ENCODE results near the gene TMSB15C. TPM values are rescaled to one million over a fixed set of nuclear protein-coding genes. Genes with fewer than 3 reads are reported as not detected.

TMSB15C gene
- total RNA-seq, 1 donor from 2014 or later = 5.3 TPM

GRCh38 chrX:104047171-104047570 lies 28.9 kb downstream of the TMSB15C start:
- no peak for DNase-seq (ENCODE audit: low spot score)

- DNase-seq (ENCODE audit: low spot score) = no peak
Measured at GRCh38 chrX:104045642-104046041, 30.4 kb downstream of the TMSB15C start.

- DNase-seq (ENCODE audit: low spot score) = no peak
Measured at GRCh38 chrX:104041003-104041402, 35.0 kb downstream of the TMSB15C start.

GRCh38 chrX:104039689-104040505 lies 36.1 kb downstream of the TMSB15C start, which contains the start of gene H2BW2:
Gene H2BW2 (plus strand): TSS chrX:104039956. CDS start chrX:104039995, 39 bp downstream.
- no peak for DNase-seq (ENCODE audit: low spot score)

Other genes starting within 250 kb of the TMSB15C start
- gene RAB9B, start 244.0 kb downstream of the TMSB15C start, total RNA-seq (ENCODE audit: insufficient read depth, low replicate concordance) = 32.7 TPM
- gene TMSB15B, start 113.6 kb downstream of the TMSB15C start, total RNA-seq (ENCODE audit: insufficient read depth, low replicate concordance) = 3.9 TPM
- gene H2BW1, start 62.5 kb downstream of the TMSB15C start, total RNA-seq (ENCODE audit: insufficient read depth, low replicate concordance) = not detected
- gene H2BW2, start 36.3 kb downstream of the TMSB15C start, total RNA-seq (ENCODE audit: insufficient read depth, low replicate concordance) = not detected
- 1.7 TPM for gene ZCCHC18, start 36.3 kb upstream of the TMSB15C start, total RNA-seq (ENCODE audit: insufficient read depth, low replicate concordance)
- 17.3 TPM for gene SLC25A53, start 80.8 kb upstream of the TMSB15C start, total RNA-seq (ENCODE audit: insufficient read depth, low replicate concordance)
- gene FAM199X, start 90.2 kb upstream of the TMSB15C start, total RNA-seq (ENCODE audit: insufficient read depth, low replicate concordance) = 20.9 TPM
- not detected for gene ESX1, start 178.7 kb upstream of the TMSB15C start, total RNA-seq (ENCODE audit: insufficient read depth, low replicate concordance)

Measured in umbilical cord (tissue), 2 donors.